A549 treated with Mapracorat at 1 μM for 4 hours (cell line): ENCODE results near the gene CHCHD2. TPM values are rescaled to one million over a fixed set of nuclear protein-coding genes. Genes with fewer than 3 reads are reported as not detected.

ENCODE experiments used
- total RNA-seq: library from RNA; stranded (reverse); fragments of 200-300 nt; extraction: Qiagen RNA extraction; gene quantifications from 5 replicates; pipeline ENCODE4 v1.2.3, GENCODE V29; 2022

Gene CHCHD2
- 584 to 726 TPM (median 696 TPM) in 5 replicates for total RNA-seq

DNA sequence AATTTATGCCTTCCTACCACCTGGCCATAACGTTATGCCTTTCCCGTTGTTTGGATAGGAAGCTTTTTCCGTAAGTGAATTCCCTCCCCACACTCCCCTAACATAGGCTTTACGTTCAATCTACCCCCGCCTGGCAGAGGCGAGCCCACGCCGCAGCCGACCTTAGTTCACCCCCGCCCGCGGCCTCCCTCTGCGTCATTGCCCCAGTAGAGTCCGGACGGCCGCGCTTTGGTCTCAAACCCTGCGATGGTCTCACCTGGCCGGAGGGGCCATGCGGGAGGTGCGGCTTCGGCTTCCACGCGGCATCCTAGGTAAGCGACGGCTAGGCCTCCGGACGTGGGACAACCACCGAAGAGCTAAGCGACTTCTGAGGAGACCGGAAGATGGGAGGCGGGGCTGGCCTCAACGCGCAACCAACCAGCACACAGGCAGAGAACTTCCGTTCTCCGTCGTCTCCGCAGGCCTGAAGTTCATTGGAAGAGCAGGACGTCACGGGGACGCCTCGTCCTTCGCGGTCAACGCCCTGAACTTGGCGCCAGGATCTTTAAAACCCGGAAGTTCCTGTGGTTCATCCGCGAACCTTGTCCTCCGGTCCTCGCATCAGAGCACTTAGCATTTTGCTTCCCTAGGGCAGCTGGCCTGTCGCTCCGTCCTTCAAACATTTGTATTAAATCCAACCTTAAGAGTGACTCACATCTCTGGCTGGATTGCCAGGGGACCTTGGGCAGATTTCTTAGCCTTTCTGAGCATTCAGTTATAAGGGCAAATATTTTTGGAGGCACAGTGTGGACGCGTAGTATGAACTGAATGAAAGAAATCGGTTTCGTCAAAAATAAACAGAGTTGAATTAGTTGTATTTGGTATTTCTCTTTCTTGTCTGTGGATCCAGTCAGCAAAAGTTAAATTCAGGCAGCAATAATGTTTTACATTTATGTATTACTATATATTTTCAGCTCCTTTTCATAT, at the start of gene CHCHD2:
Gene CHCHD2 (minus strand): TSS at position 369 of the 966 bp plus-strand sequence. CDS start 63 bp downstream, at position 306.

DNA sequence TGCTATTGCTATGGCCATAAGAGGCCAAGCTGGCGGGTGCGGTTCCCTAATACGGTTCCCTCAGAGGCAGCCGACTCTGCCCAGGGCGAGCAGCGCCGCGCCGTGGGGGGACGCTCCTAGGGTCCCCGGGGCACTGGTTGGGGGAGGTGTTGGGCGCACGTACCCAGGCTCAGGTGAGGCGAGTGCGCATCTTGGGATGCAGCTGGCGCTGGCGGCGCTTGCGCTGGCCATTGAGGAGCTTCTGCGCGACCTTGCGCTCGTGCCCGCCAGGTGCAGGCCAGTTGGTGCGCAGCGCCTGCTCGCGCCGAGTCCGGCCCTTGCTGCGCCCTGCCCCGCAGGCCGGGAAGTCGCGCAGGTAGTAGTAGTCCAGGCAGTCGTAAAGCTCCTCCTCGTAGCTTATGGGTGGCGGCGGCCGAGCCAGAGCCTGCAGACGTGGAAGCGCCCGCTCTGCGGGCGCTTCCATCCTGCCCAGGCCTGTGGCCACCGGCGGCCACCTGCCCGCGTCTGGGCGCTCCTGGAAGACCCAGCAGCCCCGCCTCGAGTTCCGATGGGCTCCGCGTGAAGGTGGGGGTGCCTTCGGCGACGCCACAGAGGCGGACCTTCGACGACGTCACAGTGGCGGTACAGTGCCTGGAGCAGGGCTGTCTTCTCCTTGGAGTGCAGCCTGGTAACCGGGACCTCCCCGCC, 9.7 kb upstream of the CHCHD2 start, which contains the start of gene NUPR2:
Gene NUPR2 (minus strand): TSS at position 566 of the 687 bp plus-strand sequence. CDS start 103 bp downstream, at position 463.

GRCh38 chr7:56092789-56093531, 13.3 kb downstream of the CHCHD2 start, which contains the start of gene PHKG1:
Gene PHKG1 (minus strand): TSS chr7:56092952. CDS start chr7:56088941, 4,011 bp downstream.

DNA sequence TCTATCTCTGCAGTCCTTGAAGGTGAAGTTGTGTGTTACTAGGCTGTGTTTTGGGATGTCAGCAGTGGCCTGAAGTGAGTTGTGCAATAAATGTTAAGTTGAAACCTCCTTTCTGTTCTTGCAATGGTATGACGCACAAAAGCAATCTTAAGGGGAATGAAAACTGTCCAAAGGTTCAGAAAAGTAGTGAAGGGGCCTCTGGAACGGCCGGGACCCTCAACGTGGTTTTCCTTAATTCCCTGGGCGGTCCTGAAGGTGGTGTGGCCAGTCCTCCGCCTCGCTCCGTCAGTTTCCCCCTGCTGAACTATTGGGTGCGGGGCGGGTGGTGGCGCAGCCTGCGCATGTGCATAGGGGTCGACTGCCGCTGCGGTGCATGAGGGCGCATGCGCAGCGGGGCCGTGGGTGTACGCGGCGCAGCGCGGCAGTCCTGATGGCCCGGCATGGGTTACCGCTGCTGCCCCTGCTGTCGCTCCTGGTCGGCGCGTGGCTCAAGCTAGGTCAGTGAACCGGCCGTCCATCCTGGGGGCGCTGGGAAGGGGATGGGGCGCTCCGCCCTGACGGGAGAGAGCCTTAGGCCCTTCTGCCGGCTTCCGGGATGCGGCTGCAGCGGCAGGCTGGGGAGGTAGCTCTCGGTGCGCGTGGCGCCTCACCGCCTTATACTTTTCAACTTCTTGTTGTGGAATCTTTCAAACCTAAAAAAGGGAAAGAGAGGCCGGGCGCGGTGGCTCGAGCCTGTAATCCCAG, 42.2 kb downstream of the CHCHD2 start, which contains the start of gene SUMF2:
Gene SUMF2 (plus strand): TSS at position 405 of the 744 bp plus-strand sequence. CDS start 26 bp downstream, at position 431.

Other genes with a start within 250 kb of the CHCHD2 start
- not detected in 5 replicates for gene SEPTIN14, start 243.7 kb downstream of the CHCHD2 start, total RNA-seq
- 0.49 to 1.2 TPM (median 0.56 TPM) in 5 replicates for gene ZNF713, start 219.0 kb downstream of the CHCHD2 start, total RNA-seq
- 25.4 to 30.7 TPM (median 28.8 TPM) in 5 replicates for gene MRPS17, start 154.6 kb downstream of the CHCHD2 start, total RNA-seq
- gene NIPSNAP2, start 141.9 kb downstream of the CHCHD2 start, total RNA-seq: 41.4 to 58.0 TPM (median 49.2 TPM) in 5 replicates
- 21.3 to 25.7 TPM (median 21.9 TPM) in 5 replicates for gene PSPH, start 55.0 kb downstream of the CHCHD2 start, total RNA-seq
- 251 to 287 TPM (median 264 TPM) in 5 replicates for gene CCT6A, start 54.7 kb downstream of the CHCHD2 start, total RNA-seq
- gene SUMF2, start 42.2 kb downstream of the CHCHD2 start, total RNA-seq: 106 to 116 TPM (median 114 TPM) in 5 replicates
- gene PHKG1, start 13.5 kb downstream of the CHCHD2 start, total RNA-seq: 0.19 to 0.58 TPM (median 0.26 TPM) in 5 replicates
- not detected in 5 replicates for gene NUPR2, start 9.9 kb upstream of the CHCHD2 start, total RNA-seq